ENCODE results near the gene ACVRL1.

Gene ACVRL1

DNA sequence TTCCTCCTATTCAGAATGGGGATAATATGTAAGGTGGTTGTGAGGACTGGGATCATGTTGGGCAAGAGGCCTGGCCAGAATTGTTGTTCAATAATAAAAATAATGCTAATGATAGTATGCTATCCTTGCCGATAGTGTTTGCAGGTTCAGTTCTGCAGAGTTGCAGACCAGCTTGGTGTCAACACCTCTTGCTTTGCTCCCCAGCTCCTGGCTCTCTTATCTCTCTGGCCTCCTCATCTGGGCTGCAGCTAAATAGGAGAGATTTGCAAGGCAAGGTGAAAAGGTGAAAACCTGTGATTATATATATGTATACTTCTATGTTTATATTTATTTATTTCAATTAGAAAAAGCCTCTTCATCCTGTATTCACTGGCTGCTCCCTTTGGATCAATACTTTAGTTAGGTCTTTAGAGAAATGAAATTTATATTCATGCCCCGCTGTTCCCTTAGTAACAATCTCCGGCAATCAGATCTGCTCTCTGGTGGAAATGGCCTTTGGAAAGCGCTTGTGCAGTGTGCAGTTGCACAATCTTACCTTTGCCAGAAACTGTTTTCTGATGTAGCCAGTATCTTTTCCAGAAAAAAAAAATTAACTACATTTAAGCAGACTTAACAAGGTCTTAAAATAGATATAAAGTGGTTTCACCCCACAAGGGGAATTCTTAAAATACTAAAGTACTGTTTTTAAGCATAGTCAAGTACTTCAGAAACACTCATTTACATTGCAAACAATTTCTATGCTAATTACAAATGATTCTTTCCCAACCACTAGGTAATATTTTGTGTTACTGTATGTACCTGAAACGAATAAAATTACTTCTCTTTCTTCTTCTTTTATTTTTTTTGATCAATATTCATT, 25.1 kb downstream of the ACVRL1 start:
- Histone ChIP-seq H3K27me3 (replicated peaks; ENCODE audit: control insufficient read depth, insufficient read depth, low read length) (no peaks in the 10 kb centered on the region), H3K4me3 (replicated peaks; ENCODE audit: low read depth, low read length) (no peak overlapping the region), H3K36me3 (ENCODE audit: control insufficient read depth, insufficient read depth, low read length) (no peaks in the 10 kb centered on the region)
- TF ChIP-seq, protein P1, sequence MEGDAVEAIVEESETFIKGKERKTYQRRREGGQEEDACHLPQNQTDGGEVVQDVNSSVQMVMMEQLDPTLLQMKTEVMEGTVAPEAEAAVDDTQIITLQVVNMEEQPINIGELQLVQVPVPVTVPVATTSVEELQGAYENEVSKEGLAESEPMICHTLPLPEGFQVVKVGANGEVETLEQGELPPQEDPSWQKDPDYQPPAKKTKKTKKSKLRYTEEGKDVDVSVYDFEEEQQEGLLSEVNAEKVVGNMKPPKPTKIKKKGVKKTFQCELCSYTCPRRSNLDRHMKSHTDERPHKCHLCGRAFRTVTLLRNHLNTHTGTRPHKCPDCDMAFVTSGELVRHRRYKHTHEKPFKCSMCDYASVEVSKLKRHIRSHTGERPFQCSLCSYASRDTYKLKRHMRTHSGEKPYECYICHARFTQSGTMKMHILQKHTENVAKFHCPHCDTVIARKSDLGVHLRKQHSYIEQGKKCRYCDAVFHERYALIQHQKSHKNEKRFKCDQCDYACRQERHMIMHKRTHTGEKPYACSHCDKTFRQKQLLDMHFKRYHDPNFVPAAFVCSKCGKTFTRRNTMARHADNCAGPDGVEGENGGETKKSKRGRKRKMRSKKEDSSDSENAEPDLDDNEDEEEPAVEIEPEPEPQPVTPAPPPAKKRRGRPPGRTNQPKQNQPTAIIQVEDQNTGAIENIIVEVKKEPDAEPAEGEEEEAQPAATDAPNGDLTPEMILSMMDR (IDR thresholded peaks at IDR 0.05; ENCODE audit: insufficient read depth, low read length, poor library complexity, severe bottlenecking): no peak
- DNase-seq (ENCODE audit: extremely low read depth, insufficient read length): no peak

DNA sequence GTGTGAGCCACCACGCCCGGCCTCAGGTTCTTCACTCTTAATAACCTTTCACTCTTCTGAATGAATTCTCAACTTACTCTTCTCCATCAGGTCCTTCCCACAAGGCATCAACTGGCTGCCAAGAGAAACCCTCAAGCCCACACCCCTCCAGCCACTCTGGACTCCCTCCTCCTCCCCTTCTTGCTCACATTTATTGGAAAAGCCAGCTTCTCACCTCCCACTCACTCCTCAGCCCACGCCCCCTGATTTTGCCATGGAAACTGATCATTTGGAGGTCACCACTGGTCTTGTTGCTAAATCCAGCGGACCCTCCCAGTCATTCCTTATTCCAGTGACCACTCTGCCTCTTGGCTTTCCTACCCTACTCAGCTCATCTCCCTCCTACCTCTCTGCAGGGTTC, 26.8 kb downstream of the ACVRL1 start:
- TF ChIP-seq, protein P1 (IDR thresholded peaks at IDR 0.05; ENCODE audit: insufficient read depth, low read length, poor library complexity, severe bottlenecking): no peak
- no peak for DNase-seq (ENCODE audit: extremely low read depth, insufficient read length)
- no peaks in the 10 kb centered on the region for H3K36me3 ChIP-seq (ENCODE audit: control insufficient read depth, insufficient read depth, low read length)
- H3K4me3 ChIP-seq (replicated peaks; ENCODE audit: low read depth, low read length): no peak overlapping the region
- H3K27me3 ChIP-seq (replicated peaks; ENCODE audit: control insufficient read depth, insufficient read depth, low read length): peaks cover 1% of the 10 kb centered on the region; the same call in 1 of the 2 replicates

DNA sequence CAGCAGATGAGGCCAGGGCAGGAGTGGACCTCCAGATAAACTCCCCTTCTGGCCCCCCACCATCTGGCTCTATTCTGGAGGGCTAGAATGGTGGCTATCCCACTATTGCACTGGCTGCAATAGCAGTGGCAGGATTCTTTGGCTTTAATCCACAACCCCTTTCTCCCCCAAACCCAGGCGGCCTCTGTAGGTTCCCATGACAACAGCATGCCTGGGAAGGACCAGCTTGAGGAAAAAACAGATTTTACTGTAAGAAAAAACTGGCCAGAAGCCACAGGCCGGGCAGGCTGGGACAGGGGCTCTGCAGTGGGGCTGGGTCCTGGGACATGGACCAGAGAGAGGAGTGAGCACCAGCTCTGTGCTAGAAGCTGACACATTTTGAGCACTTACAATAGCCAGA, 30.6 kb downstream of the ACVRL1 start:
- Histone ChIP-seq H3K4me3 (replicated peaks; ENCODE audit: low read depth, low read length) (no peak overlapping the region), H3K36me3 (ENCODE audit: control insufficient read depth, insufficient read depth, low read length) (no peaks in the 10 kb centered on the region), H3K27me3 (replicated peaks; ENCODE audit: control insufficient read depth, insufficient read depth, low read length) (peaks cover 1% of the 10 kb centered on the region; the same call in 1 of the 2 replicates)
- TF ChIP-seq, protein P1 (IDR thresholded peaks at IDR 0.05; ENCODE audit: insufficient read depth, low read length, poor library complexity, severe bottlenecking): no peak
- DNase-seq (ENCODE audit: extremely low read depth, insufficient read length): no peak

DNA sequence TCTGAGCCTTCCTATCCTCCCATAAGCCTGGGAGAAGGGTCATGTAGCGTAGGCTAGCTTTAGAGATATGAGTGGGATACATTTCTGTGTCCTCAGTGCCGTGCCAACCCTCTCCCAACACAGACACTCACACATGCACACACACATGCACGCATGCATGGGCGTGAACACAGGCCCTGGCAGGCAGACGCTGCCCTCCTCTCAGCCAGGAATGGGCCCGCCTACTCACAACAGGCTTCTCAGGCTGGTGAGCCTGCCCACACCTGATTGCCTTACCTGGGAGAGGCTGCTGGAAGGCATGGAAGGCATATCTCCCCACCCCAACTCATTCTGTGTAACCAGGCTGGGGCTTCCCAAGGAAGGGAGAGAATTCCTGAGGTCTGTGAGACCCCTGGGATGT, 31.4 kb downstream of the ACVRL1 start:
- DNase-seq (ENCODE audit: extremely low read depth, insufficient read length): no peak
- no peak overlapping the region for H3K4me3 ChIP-seq (replicated peaks; ENCODE audit: low read depth, low read length)
- TF ChIP-seq, protein P1 (IDR thresholded peaks at IDR 0.05; ENCODE audit: insufficient read depth, low read length, poor library complexity, severe bottlenecking): no peak

DNA sequence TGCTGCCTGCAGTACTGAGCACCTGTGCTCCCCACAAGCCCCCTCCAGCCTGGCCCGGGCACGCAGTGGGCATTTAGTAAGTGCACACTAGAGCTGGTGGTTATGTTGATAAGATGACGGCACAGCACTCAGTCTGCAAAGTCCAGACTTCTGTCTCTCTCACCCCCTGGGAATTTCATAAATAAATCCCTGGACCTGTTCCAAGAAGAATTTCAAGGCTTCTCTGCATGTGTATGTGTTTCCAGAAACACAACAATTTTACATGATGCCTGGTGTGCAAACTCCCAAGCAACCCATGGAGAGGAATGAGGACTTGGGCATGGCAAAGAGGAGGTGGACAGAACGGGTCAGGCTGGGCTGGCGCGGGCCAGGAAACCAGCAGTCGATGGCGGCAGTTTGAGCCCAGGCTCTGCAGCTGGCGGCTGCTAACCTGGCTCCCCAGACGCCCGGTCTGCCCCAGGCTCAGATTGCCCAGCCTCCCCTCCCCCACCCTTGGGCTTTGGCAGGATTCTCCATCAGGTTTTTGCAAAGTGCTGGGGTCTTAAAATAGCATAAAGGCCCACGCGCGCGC, 33.8 kb downstream of the ACVRL1 start:
- DNase-seq (ENCODE audit: extremely low read depth, insufficient read length): no peak
- Histone ChIP-seq H3K27me3 (replicated peaks; ENCODE audit: control insufficient read depth, insufficient read depth, low read length) (peaks cover 1% of the 10 kb centered on the region; the same call in 1 of the 2 replicates), H3K36me3 (ENCODE audit: control insufficient read depth, insufficient read depth, low read length) (no peaks in the 10 kb centered on the region), H3K4me3 (replicated peaks; ENCODE audit: low read depth, low read length) (no peak overlapping the region)
- TF ChIP-seq, protein P1 (IDR thresholded peaks at IDR 0.05; ENCODE audit: insufficient read depth, low read length, poor library complexity, severe bottlenecking): no peak

More for the DNA sequence above, 31.4 kb downstream of the ACVRL1 start:
- H3K27me3 ChIP-seq (replicated peaks; ENCODE audit: control insufficient read depth, insufficient read depth, low read length): peaks cover 1% of the 10 kb centered on the region; the same call in 1 of the 2 replicates
- H3K36me3 ChIP-seq (ENCODE audit: control insufficient read depth, insufficient read depth, low read length): no peaks in the 10 kb centered on the region

All from GM06990 (cell line).